B cell (primary cell): ENCODE results near the gene MPDU1. TPM values are rescaled to one million over a fixed set of nuclear protein-coding genes. Genes with fewer than 3 reads are reported as not detected.

Experiments
- ATAC-seq: fragments of 200-7000 bp; cut with Tn5 transposase; one replicate; pipeline ENCODE4 v1.10.0; 2021; ENCODE audit warnings: low read depth, mild to moderate bottlenecking, moderate number of reproducible peaks, moderate library complexity
- CTCF ChIA-PET: fragments of 350-600 bp; sonication (Branson Sonifier 250); formaldehyde crosslinking; loops from one replicate; lab custom pipeline; 2021; ENCODE audit warnings: antibody characterized with exemption, inconsistent platforms; lab: Charles Lee
- POLR2A ChIA-PET: fragments of 350-600 bp; sonication (Branson Sonifier 250); formaldehyde crosslinking; loops from one replicate; lab custom pipeline; 2021; ENCODE audit warnings: antibody characterized with exemption; lab: Charles Lee
- DNase-seq: peaks from one replicate; pipeline ENCODE4 v3.0.0; 2013
- H2AFZ ChIP-seq: 2 replicates; pipeline ENCODE4 v1.6.1; 2012; ENCODE audit warnings: mild to moderate bottlenecking, low read depth, low read length; ENCODE audit not compliant: insufficient read depth, poor library complexity, severe bottlenecking
- H3K27ac ChIP-seq, 2 donors: 1 replicate in 1 of 2; 2 replicates in 1 of 2; pipeline ENCODE4 v1.5.1; 2012 to 2013; ENCODE audit warnings: low read length in 2 of 2, mild to moderate bottlenecking in 2 of 2, moderate library complexity in 1 of 2
- H3K27me3 ChIP-seq, 4 experiments: fragments of 200-600 bp in 1 of 4; sonication (generic) in 1 of 4; replicated peaks in 1 of 4; 1 replicate in 2 of 4; 2 replicates in 2 of 4; pipeline versions ENCODE4 v1.6.1 to v1.7.0; 2013 to 2016; ENCODE audit warnings: low read length in 3 of 4, mild to moderate bottlenecking in 2 of 4, mixed read lengths in 1 of 4, moderate library complexity in 1 of 4; ENCODE audit not compliant: insufficient read depth in 4 of 4, control insufficient read depth in 3 of 4; ENCODE audit errors: control extremely low read depth in 1 of 4
- H3K36me3 ChIP-seq, 2 experiments: replicated peaks in 1 of 2; 1 replicate in 1 of 2; 2 replicates in 1 of 2; pipeline versions ENCODE4 v1.6.1 to v1.7.1; 2013; ENCODE audit warnings: low read length in 1 of 2; ENCODE audit not compliant: insufficient read depth in 2 of 2, control insufficient read depth in 1 of 2; ENCODE audit errors: control extremely low read depth in 1 of 2, extremely low read depth in 1 of 2
- H3K4me1 ChIP-seq, 2 donors: fragments of 200-600 bp in 1 of 2; sonication (generic) in 1 of 2; 1 replicate in 1 of 2; 2 replicates in 1 of 2; pipeline versions ENCODE4 v1.5.1 to v1.6.1; 2013 to 2017; ENCODE audit warnings: low read length in 2 of 2; ENCODE audit not compliant: control insufficient read depth in 2 of 2, insufficient read depth in 2 of 2
- H3K4me2 ChIP-seq: replicated peaks from 2 replicates; pipeline ENCODE3; 2012; ENCODE audit warnings: mild to moderate bottlenecking, low read depth, low read length; ENCODE audit not compliant: poor library complexity, severe bottlenecking
- H3K4me3 ChIP-seq, 5 experiments: fragments of 200-600 bp in 1 of 5; sonication (generic) in 1 of 5; 1 replicate in 3 of 5; 2 replicates in 2 of 5; pipeline versions ENCODE4 v1.5.1 to v1.7.0; 2011 to 2016; ENCODE audit warnings: low read length in 4 of 5, mild to moderate bottlenecking in 4 of 5, low read depth in 2 of 5, control low read depth in 1 of 5, moderate library complexity in 1 of 5; ENCODE audit not compliant: insufficient read depth in 1 of 5; ENCODE audit errors: control extremely low read depth in 1 of 5, extremely low read depth in 1 of 5
- H3K79me2 ChIP-seq: fragments of 200-600 bp; sonication (generic); one replicate; pipeline ENCODE4 v1.6.0; 2016; ENCODE audit warnings: low read length; ENCODE audit not compliant: control insufficient read depth, insufficient read depth
- H3K9ac ChIP-seq: fragments of 200-600 bp; sonication (generic); 2 replicates; pipeline ENCODE4 v1.6.1; 2017; ENCODE audit warnings: mild to moderate bottlenecking, low read length, moderate library complexity
- H3K9me3 ChIP-seq, 3 donors: one replicate each; pipeline versions ENCODE4 v1.6.1 to v1.7.1; 2013; ENCODE audit warnings: low read length in 2 of 3; ENCODE audit not compliant: control insufficient read depth in 2 of 3, insufficient read depth in 1 of 3; ENCODE audit errors: control extremely low read depth in 1 of 3
- H4K20me1 ChIP-seq: 2 replicates; pipeline ENCODE4 v1.6.0; 2012; ENCODE audit warnings: mild to moderate bottlenecking, low read length; ENCODE audit not compliant: insufficient read depth, control insufficient read depth, poor library complexity, severe bottlenecking
- H3K27ac Mint-ChIP-seq: one replicate; pipeline ENCODE4 v1.8.0; 2021; ENCODE audit warnings: mixed read lengths
- H3K27me3 Mint-ChIP-seq: one replicate; pipeline ENCODE4 v1.8.0; 2021; ENCODE audit warnings: mixed read lengths
- H3K4me1 Mint-ChIP-seq: one replicate; pipeline ENCODE4 v1.8.0; 2021; ENCODE audit warnings: mixed read lengths
- H3K4me3 Mint-ChIP-seq: one replicate; pipeline ENCODE4 v1.8.0; 2021; ENCODE audit warnings: mixed read lengths
- H3K9me3 Mint-ChIP-seq: one replicate; pipeline ENCODE4 v1.8.0; 2022; ENCODE audit warnings: mixed read lengths; ENCODE audit not compliant: insufficient read depth
- EZH2 ChIP-seq: IDR thresholded peaks from 2 replicates; pipeline ENCODE4 v1.6.1; 2012; ENCODE audit warnings: borderline replicate concordance, low read depth, mild to moderate bottlenecking, moderate library complexity, low read length; ENCODE audit not compliant: insufficient read depth, poor library complexity, severe bottlenecking
- WGBS: methylation state at CpG from one replicate; pipeline ENCODE4 v1.1.5; 2013; ENCODE audit warnings: missing lambda C conversion rate; ENCODE audit not compliant: insufficient coverage; 5-methylcytosine and 5-hydroxymethylcytosine counted together
- intact Hi-C: fragments of 100-400 bp; cut with micrococcal nuclease; formaldehyde crosslinking; loops from one replicate; pipeline ENCODE4 v1.10.0; 2022
- polyA plus RNA-seq: library from polyadenylated mRNA; depleted of rRNA; stranded (reverse); fragments of >200 nt; gene quantifications from 2 replicates; pipeline ENCODE4 v1.2.3, GENCODE V29; 2012
- total RNA-seq, 2 donors: library from RNA; stranded (reverse); fragments of 120-200 nt in 1 of 2; gene quantifications; 1 replicate in 1 of 2; 2 replicates in 1 of 2; pipeline versions ENCODE4 v1.2.3 to v1.2.4, GENCODE V29; 2013 to 2022
- TF ChIP-seq, protein P1 (sequence below): fragments of 200-600 bp; IDR thresholded peaks from one replicate; pipeline ENCODE4 v1.8.0; 2022; ENCODE audit warnings: antibody characterized with exemption, mild to moderate bottlenecking

The MPDU1 gene
- total and polyA plus RNA-seq, 2 donors (not counting 1 experiment from before 2014, with no cell fraction given) = 31.7 to 51.5 TPM

DNA sequence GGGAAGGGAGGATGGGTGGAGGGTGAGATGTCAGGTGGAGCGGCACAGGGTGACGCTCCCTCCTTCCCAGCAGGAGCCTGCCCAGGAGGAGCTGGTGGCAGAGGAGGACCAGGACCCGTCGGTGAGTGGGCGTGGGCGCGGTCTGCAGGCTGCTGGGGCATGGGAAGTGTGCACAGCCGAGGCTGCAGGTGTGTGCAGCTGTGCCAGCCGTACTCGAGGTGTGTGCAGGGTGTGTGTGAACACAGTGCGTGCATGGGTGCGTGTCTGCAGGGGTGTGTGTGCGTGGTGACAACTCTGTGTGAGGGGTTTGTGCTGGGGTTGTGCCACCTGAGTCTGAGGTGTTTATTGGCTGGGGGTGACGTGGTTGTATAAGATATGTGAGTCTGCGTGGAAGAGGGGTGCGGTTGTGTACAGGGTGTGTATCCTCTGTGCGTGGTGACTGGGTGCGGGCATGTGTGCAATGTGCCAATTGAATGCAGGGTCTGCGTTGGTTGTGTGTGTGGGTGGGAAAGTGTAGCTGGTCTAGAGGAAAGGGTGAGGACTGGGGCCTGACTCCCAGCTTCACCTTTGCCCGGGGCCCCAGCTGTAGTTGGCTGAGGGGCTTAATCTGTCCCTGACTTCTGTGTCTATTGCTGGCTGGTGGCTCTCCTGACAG is 34.1 kb upstream of the MPDU1 start:
- Histone ChIP-seq H3K4me3 (peak overlapping the region in 4 of 5 experiments; percentile 59 to 73 (median 72)), H3K9me3 (no peaks in the 10 kb centered on the region), H3K4me2 (peak overlapping the region; percentile 90), H3K27me3 (no peaks in the 10 kb centered on the region), H3K79me2 (peaks cover 5% of the 10 kb centered on the region), H4K20me1 (no peaks in the 10 kb centered on the region), H3K36me3 (no peaks in the 10 kb centered on the region), H3K9ac (peak overlapping the region; percentile 74), H3K4me1 (peaks cover 39 to 57% of the 10 kb centered on the region in 2 donors), H2AFZ (peak overlapping the region; percentile 85), H3K27ac (peak overlapping the region; percentile 54 to 92)
- peak overlapping the region; percentile 91 for H3K27ac Mint-ChIP-seq
- H3K4me3 Mint-ChIP-seq = peak overlapping the region; percentile 85
- TF ChIP-seq, protein P1, sequence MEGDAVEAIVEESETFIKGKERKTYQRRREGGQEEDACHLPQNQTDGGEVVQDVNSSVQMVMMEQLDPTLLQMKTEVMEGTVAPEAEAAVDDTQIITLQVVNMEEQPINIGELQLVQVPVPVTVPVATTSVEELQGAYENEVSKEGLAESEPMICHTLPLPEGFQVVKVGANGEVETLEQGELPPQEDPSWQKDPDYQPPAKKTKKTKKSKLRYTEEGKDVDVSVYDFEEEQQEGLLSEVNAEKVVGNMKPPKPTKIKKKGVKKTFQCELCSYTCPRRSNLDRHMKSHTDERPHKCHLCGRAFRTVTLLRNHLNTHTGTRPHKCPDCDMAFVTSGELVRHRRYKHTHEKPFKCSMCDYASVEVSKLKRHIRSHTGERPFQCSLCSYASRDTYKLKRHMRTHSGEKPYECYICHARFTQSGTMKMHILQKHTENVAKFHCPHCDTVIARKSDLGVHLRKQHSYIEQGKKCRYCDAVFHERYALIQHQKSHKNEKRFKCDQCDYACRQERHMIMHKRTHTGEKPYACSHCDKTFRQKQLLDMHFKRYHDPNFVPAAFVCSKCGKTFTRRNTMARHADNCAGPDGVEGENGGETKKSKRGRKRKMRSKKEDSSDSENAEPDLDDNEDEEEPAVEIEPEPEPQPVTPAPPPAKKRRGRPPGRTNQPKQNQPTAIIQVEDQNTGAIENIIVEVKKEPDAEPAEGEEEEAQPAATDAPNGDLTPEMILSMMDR = no peak
- TF ChIP-seq EZH2 = no peak
- intact Hi-C loops = no loop called here
- ChIA-PET CTCF (interaction anchor here (0.5 to 25.0 kb wide), 4 partner anchors 10 to 313 kb away, joined by 5 to 666 read pairs (median 66); partner anchors contain the start of genes SENP3 and TNFSF13), POLR2A (interaction anchor here (0.6 to 1.3 kb wide), 7 partner anchors 9 to 570 kb away, joined by 3 to 6 read pairs (median 4); partner anchors contain the start of genes POLR2A, TNFSF13 and TP53)
- DNase-seq (peak; percentile 62), ATAC-seq (peak; percentile 18)
- H3K27me3 Mint-ChIP-seq = no peaks in the 10 kb centered on the region
- H3K4me1 Mint-ChIP-seq = peaks cover 45% of the 10 kb centered on the region
- 27% methylated on average over 20 of the region's 20 CpGs for WGBS
- no peaks in the 10 kb centered on the region for H3K9me3 Mint-ChIP-seq

DNA sequence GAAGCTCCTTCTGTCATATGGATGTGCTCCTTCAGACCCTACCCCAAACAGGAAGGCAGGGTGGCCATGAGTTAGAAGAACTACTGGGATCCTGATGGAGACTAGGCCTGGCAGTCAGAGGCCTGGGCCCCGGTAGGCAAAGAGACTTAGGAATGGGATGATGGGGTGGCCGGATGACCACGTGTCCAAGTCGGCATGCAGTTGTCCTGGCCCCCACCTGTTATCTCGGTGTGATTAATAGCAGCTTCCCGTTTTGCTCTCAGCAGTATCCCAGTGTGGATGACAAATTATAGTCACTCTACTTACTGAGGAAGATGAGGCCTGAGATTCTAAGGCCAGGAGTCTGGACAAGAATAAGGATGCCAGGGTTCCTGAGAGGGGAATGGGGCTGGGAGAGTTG is 33.3 kb upstream of the MPDU1 start:
- peak overlapping the region; percentile 85 for H3K4me3 Mint-ChIP-seq
- peak overlapping the region; percentile 91 for H3K27ac Mint-ChIP-seq
- ChIA-PET POLR2A (interaction anchor here (0.6 to 1.3 kb wide), 3 partner anchors 8 to 570 kb away, joined by 3 to 4 read pairs (median 3); partner anchors contain the start of genes TNFSF13 and TP53), CTCF (interaction anchor here (0.5 to 25.0 kb wide), 4 partner anchors 9 to 312 kb away, joined by 5 to 666 read pairs (median 66); partner anchors contain the start of genes SENP3 and TNFSF13)
- no peak overlapping the region for H3K4me2 ChIP-seq
- no peaks in the 10 kb centered on the region for H3K9me3 Mint-ChIP-seq
- ATAC-seq (no peak), DNase-seq (no peak)
- no peaks in the 10 kb centered on the region for H3K9me3 ChIP-seq
- peaks cover 39 to 57% of the 10 kb centered on the region in 2 donors for H3K4me1 ChIP-seq
- H3K27me3 ChIP-seq = no peaks in the 10 kb centered on the region
- no peak overlapping the region for H3K9ac ChIP-seq
- no peak overlapping the region for H2AFZ ChIP-seq
- no peaks in the 10 kb centered on the region for H4K20me1 ChIP-seq
- TF ChIP-seq, protein P1 = no peak
- no peak for TF ChIP-seq EZH2
- H3K27ac ChIP-seq = peak overlapping the region; percentile 54 to 92
- intact Hi-C loops = no loop called here
- 95% methylated on average over 4 of the region's 6 CpGs for WGBS
- H3K27me3 Mint-ChIP-seq = no peaks in the 10 kb centered on the region
- H3K4me3 ChIP-seq = no peak overlapping the region
- H3K4me1 Mint-ChIP-seq = peaks cover 49% of the 10 kb centered on the region
- H3K79me2 ChIP-seq = peaks cover 5% of the 10 kb centered on the region
- no peaks in the 10 kb centered on the region for H3K36me3 ChIP-seq
